DOHH2 (cell line): Measurements from ENCODE around the gene DUS3L.

Source experiments
- H3F3A ChIP-seq: fragments of 200-600 bp; sonication (generic), shearing (Covaris generic); 2 replicates; pipeline ENCODE4 v1.6.0; 2016; ENCODE audit warnings: antibody characterized with exemption, mild to moderate bottlenecking; ENCODE audit not compliant: control insufficient read depth, insufficient read depth
- H3K27ac ChIP-seq: fragments of 200-600 bp; sonication (generic); 2 replicates; pipeline ENCODE4 v1.5.1; 2014; ENCODE audit warnings: low read depth, mild to moderate bottlenecking, low read length, moderate library complexity
- H3K27me3 ChIP-seq: fragments of 200-600 bp; sonication (generic); 2 replicates; pipeline ENCODE4 v1.6.1; 2014; ENCODE audit warnings: mild to moderate bottlenecking, low read length, mixed read lengths; ENCODE audit not compliant: control insufficient read depth
- H3K36me3 ChIP-seq: fragments of 200-600 bp; sonication (generic); 2 replicates; pipeline ENCODE4 v1.6.1; 2014; ENCODE audit warnings: mild to moderate bottlenecking, low read length, moderate library complexity, mixed read lengths; ENCODE audit not compliant: control insufficient read depth
- H3K4me1 ChIP-seq: fragments of 200-600 bp; sonication (generic); 2 replicates; pipeline ENCODE4 v1.6.1; 2014; ENCODE audit warnings: mild to moderate bottlenecking, low read length, mixed read lengths; ENCODE audit not compliant: control insufficient read depth
- H3K4me2 ChIP-seq: fragments of 200-600 bp; sonication (generic); 2 replicates; pipeline ENCODE4 v1.6.0; 2014; ENCODE audit warnings: mild to moderate bottlenecking, low read length, moderate library complexity
- H3K4me3 ChIP-seq: fragments of 200-600 bp; sonication (generic); 2 replicates; pipeline ENCODE4 v1.5.1; 2014; ENCODE audit warnings: mild to moderate bottlenecking, low read length, mixed read lengths
- H3K79me2 ChIP-seq: fragments of 200-600 bp; sonication (generic); 2 replicates; pipeline ENCODE4 v1.6.1; 2014; ENCODE audit warnings: mild to moderate bottlenecking, low read length, mixed read lengths; ENCODE audit not compliant: control insufficient read depth
- H3K9me2 ChIP-seq: fragments of 200-600 bp; sonication (generic); replicated peaks from 2 replicates; pipeline ENCODE4 v1.6.1; 2014; ENCODE audit warnings: mild to moderate bottlenecking, low read length, mixed read lengths; ENCODE audit not compliant: control insufficient read depth
- H3K9me3 ChIP-seq: fragments of 200-600 bp; sonication (generic); 2 replicates; pipeline ENCODE4 v1.6.1; 2014; ENCODE audit warnings: antibody characterized with exemption, low read length, mixed read lengths; ENCODE audit not compliant: control insufficient read depth, insufficient read depth
- H4K20me1 ChIP-seq: fragments of 200-600 bp; sonication (generic); 2 replicates; pipeline ENCODE4 v1.6.0; 2014; ENCODE audit warnings: low read depth, mild to moderate bottlenecking, antibody characterized with exemption, low read length, moderate library complexity; ENCODE audit not compliant: control insufficient read depth, insufficient read depth
- EZH2phosphoT487 ChIP-seq: fragments of 200-600 bp; sonication (generic); IDR thresholded peaks from 2 replicates; pipeline ENCODE4 v1.6.1; 2017; ENCODE audit warnings: borderline replicate concordance, mild to moderate bottlenecking, antibody characterized with exemption, low read length, moderate library complexity, mixed read lengths
- TF ChIP-seq, protein P1 (sequence below): fragments of 200-600 bp; sonication (generic); IDR thresholded peaks from one replicate; pipeline ENCODE4 v1.5.1; 2014; ENCODE audit warnings: antibody characterized with exemption, mild to moderate bottlenecking, low read depth, low read length; ENCODE audit not compliant: poor library complexity, severe bottlenecking

Gene DUS3L

DNA sequence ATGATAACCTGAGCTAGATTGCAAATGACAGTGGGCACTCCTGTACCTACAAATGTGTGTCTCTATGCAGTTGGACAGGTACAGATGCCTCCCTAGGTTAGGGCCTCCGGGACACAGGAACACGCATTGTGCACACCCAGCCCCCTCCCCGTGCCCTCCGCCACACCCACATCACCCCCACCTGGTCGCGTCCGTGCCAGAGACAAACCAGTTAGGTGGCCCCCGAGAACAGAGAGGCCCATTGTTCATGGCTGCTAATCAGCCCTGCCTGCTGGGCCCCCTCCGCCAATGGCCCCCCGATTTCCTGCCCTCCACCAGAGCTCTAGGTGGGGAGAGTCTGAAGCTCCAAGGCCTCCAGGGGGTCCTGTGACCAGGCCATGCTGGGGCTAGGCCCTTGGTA lies 27.6 kb upstream of the DUS3L start:
- H3K9me2 ChIP-seq: no peaks in the 10 kb centered on the region
- TF ChIP-seq, protein P1, sequence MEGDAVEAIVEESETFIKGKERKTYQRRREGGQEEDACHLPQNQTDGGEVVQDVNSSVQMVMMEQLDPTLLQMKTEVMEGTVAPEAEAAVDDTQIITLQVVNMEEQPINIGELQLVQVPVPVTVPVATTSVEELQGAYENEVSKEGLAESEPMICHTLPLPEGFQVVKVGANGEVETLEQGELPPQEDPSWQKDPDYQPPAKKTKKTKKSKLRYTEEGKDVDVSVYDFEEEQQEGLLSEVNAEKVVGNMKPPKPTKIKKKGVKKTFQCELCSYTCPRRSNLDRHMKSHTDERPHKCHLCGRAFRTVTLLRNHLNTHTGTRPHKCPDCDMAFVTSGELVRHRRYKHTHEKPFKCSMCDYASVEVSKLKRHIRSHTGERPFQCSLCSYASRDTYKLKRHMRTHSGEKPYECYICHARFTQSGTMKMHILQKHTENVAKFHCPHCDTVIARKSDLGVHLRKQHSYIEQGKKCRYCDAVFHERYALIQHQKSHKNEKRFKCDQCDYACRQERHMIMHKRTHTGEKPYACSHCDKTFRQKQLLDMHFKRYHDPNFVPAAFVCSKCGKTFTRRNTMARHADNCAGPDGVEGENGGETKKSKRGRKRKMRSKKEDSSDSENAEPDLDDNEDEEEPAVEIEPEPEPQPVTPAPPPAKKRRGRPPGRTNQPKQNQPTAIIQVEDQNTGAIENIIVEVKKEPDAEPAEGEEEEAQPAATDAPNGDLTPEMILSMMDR: no peak
- no peak for TF ChIP-seq EZH2phosphoT487

GRCh38 chr19:5817218-5817617 lies 26.3 kb upstream of the DUS3L start:
- no peaks in the 10 kb centered on the region for H3K9me2 ChIP-seq
- no peaks in the 10 kb centered on the region for H3K9me3 ChIP-seq
- TF ChIP-seq, protein P1: no peak
- TF ChIP-seq EZH2phosphoT487: no peak

More for the DNA sequence above, 27.6 kb upstream of the DUS3L start:
- H3F3A ChIP-seq: no peaks in the 10 kb centered on the region
- no peaks in the 10 kb centered on the region for H3K9me3 ChIP-seq
- no peaks in the 10 kb centered on the region for H4K20me1 ChIP-seq
- H3K4me3 ChIP-seq: no peak overlapping the region
- H3K4me1 ChIP-seq: peaks cover 6% of the 10 kb centered on the region
- H3K79me2 ChIP-seq: no peaks in the 10 kb centered on the region
- no peaks in the 10 kb centered on the region for H3K36me3 ChIP-seq
- no peak overlapping the region for H3K27ac ChIP-seq
- no peaks in the 10 kb centered on the region for H3K27me3 ChIP-seq
- H3K4me2 ChIP-seq: no peak overlapping the region

DNA sequence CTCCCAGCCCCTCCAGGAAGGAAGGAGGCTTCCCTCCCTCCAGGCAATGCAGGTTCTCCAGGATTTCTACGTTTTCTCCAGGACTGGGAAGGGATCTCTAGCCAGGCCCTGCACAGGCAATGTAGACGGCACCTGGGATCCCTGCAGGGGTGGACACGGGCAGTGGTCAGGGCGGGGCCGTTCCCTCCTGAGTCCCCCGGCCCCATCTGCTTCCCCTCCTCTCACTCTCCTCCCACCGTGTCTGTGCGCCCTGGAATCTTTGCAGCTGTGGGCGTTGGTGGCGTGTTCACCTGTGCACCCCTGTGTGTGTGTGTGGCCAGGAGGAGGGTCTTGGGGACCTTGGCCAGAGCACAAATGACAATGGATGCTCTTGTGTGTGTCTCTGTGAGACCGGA lies 23.9 kb upstream of the DUS3L start:
- H3K79me2 ChIP-seq: no peaks in the 10 kb centered on the region
- H3F3A ChIP-seq: no peaks in the 10 kb centered on the region
- H3K4me2 ChIP-seq: no peak overlapping the region
- no peaks in the 10 kb centered on the region for H3K27me3 ChIP-seq
- TF ChIP-seq EZH2phosphoT487: no peak
- no peak overlapping the region for H3K4me3 ChIP-seq
- no peaks in the 10 kb centered on the region for H4K20me1 ChIP-seq
- no peak overlapping the region for H3K27ac ChIP-seq
- no peaks in the 10 kb centered on the region for H3K4me1 ChIP-seq
- no peaks in the 10 kb centered on the region for H3K9me3 ChIP-seq
- no peaks in the 10 kb centered on the region for H3K9me2 ChIP-seq
- no peaks in the 10 kb centered on the region for H3K36me3 ChIP-seq

More at GRCh38 chr19:5817218-5817617, 26.3 kb upstream of the DUS3L start:
- no peaks in the 10 kb centered on the region for H3F3A ChIP-seq
- no peaks in the 10 kb centered on the region for H3K27me3 ChIP-seq
- no peaks in the 10 kb centered on the region for H4K20me1 ChIP-seq
- H3K4me1 ChIP-seq: peaks cover 6% of the 10 kb centered on the region
- no peak overlapping the region for H3K27ac ChIP-seq
- H3K4me3 ChIP-seq: no peak overlapping the region
- no peaks in the 10 kb centered on the region for H3K79me2 ChIP-seq
- H3K36me3 ChIP-seq: no peaks in the 10 kb centered on the region
- no peak overlapping the region for H3K4me2 ChIP-seq

GRCh38 chr19:5814123-5814851 lies 23.3 kb upstream of the DUS3L start:
- no peaks in the 10 kb centered on the region for H3K79me2 ChIP-seq
- H3K27ac ChIP-seq: no peak overlapping the region
- H3K9me3 ChIP-seq: no peaks in the 10 kb centered on the region
- H3K9me2 ChIP-seq: no peaks in the 10 kb centered on the region
- no peaks in the 10 kb centered on the region for H3K27me3 ChIP-seq
- H3F3A ChIP-seq: no peaks in the 10 kb centered on the region
- no peaks in the 10 kb centered on the region for H3K4me1 ChIP-seq
- H3K4me3 ChIP-seq: no peak overlapping the region
- TF ChIP-seq EZH2phosphoT487: no peak
- TF ChIP-seq, protein P1: no peak
- H3K36me3 ChIP-seq: no peaks in the 10 kb centered on the region
- no peaks in the 10 kb centered on the region for H4K20me1 ChIP-seq
- H3K4me2 ChIP-seq: no peak overlapping the region
